ENCODE measurements around the gene CYBA. TPM values are rescaled to one million over a fixed set of nuclear protein-coding genes. Genes with fewer than 3 reads are reported as not detected.

Gene CYBA
- total and polyA plus RNA-seq, 2 of the 13 experiments (the other 11 are each of a cell fraction or from before 2014, with no cell fraction given): 196 to 250 TPM

DNA sequence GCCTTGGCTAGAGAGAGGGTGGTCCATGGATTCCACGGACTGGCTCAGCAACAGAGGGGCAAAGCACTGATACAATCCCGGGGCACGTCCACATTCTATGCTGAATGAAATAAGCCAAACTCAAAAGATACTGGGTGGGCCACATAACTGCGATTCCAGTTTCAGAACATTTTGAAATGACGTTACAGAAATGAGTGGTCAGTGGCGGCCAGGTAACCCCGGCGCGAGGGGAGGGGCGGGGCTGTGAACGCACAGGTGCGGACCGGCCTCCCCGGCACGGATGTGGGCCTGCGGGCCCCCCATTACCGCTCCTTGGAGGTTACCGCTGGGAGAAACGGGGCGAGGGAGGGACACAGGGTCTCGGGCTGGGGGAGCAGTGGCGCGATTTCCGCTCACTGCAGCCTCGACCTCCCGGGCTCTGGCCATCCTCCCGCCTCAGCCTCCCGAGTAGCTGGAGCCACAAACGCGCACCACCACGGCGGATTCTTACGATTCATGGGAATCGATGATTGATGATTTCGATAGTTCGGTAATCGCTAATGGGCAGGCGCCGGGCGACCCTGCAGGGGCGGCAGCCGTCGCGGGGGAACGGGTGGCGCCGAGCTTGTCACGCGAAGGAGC is 11.5 kb upstream of the CYBA start (continued):
- TF ChIP-seq DZIP1 (CRISPR knock-in tag; IDR thresholded peaks at IDR 0.05) (peak; percentile 68; the same call in 1 of the 2 replicates), MEF2D (CRISPR knock-in tag; IDR thresholded peaks at IDR 0.05) (peak; percentile 39; the same call in 1 of the 2 replicates), ZNF530 (CRISPR knock-in tag; IDR thresholded peaks at IDR 0.05; ENCODE audit: low read depth) (0 out of 2 replicates have a peak, but pooled peaks have one; percentile 78), ZNF343 (CRISPR knock-in tag; IDR thresholded peaks at IDR 0.05) (no peak), ZNF816 (CRISPR knock-in tag; IDR thresholded peaks at IDR 0.05; ENCODE audit: borderline replicate concordance) (no peak), ZXDC (CRISPR knock-in tag; IDR thresholded peaks at IDR 0.05) (no peak), ZBTB26 (CRISPR knock-in tag; IDR thresholded peaks at IDR 0.05; ENCODE audit: borderline replicate concordance) (0 out of 2 replicates have a peak, but pooled peaks have one; percentile 50), U2AF1 (optimal IDR thresholded peaks at IDR 0.05; ENCODE audit: low read depth, low read length) (no peak), ZFP82 (CRISPR knock-in tag; IDR thresholded peaks at IDR 0.05; ENCODE audit: borderline replicate concordance) (0 out of 2 replicates have a peak, but pooled peaks have one; percentile 78), ZNF839 (CRISPR knock-in tag; IDR thresholded peaks at IDR 0.05; ENCODE audit: borderline replicate concordance) (0 out of 2 replicates have a peak, but pooled peaks have one; percentile 8), DR1 (CRISPR knock-in tag; IDR thresholded peaks at IDR 0.05) (no peak)
- TF ChIP-seq, protein P1, sequence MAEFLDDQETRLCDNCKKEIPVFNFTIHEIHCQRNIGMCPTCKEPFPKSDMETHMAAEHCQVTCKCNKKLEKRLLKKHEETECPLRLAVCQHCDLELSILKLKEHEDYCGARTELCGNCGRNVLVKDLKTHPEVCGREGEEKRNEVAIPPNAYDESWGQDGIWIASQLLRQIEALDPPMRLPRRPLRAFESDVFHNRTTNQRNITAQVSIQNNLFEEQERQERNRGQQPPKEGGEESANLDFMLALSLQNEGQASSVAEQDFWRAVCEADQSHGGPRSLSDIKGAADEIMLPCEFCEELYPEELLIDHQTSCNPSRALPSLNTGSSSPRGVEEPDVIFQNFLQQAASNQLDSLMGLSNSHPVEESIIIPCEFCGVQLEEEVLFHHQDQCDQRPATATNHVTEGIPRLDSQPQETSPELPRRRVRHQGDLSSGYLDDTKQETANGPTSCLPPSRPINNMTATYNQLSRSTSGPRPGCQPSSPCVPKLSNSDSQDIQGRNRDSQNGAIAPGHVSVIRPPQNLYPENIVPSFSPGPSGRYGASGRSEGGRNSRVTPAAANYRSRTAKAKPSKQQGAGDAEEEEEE (CRISPR knock-in tag; IDR thresholded peaks at IDR 0.05; ENCODE audit: borderline replicate concordance): 0 out of 2 replicates have a peak, but pooled peaks have one; percentile 75
- TF ChIP-seq, protein P2, sequence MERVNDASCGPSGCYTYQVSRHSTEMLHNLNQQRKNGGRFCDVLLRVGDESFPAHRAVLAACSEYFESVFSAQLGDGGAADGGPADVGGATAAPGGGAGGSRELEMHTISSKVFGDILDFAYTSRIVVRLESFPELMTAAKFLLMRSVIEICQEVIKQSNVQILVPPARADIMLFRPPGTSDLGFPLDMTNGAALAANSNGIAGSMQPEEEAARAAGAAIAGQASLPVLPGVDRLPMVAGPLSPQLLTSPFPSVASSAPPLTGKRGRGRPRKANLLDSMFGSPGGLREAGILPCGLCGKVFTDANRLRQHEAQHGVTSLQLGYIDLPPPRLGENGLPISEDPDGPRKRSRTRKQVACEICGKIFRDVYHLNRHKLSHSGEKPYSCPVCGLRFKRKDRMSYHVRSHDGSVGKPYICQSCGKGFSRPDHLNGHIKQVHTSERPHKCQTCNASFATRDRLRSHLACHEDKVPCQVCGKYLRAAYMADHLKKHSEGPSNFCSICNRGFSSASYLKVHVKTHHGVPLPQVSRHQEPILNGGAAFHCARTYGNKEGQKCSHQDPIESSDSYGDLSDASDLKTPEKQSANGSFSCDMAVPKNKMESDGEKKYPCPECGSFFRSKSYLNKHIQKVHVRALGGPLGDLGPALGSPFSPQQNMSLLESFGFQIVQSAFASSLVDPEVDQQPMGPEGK (CRISPR knock-in tag; IDR thresholded peaks at IDR 0.05): peak; percentile 66; the same call in 1 of the 2 replicates
